ENCODE data around the gene SLC25A40. TPM values are rescaled to one million over a fixed set of nuclear protein-coding genes. Genes with fewer than 3 reads are reported as not detected.
"Not testable (repeated sequence)": the region's sequence is repeated elsewhere in the genome, so short reads cannot be mapped to it uniquely, and the experiment has no call there.

Gene SLC25A40
- polyA plus RNA-seq, 1 of the 3 experiments (the other 2 are of a cell fraction), result 5.5 TPM

GRCh38 chr7:87912121-87912520, 36.0 kb upstream of the SLC25A40 start:
- Histone ChIP-seq H3K79me2 (ENCODE audit: insufficient read depth) (no peaks in the 10 kb centered on the region), H4K20me1 (ENCODE audit: insufficient read depth) (no peaks in the 10 kb centered on the region), H3K9ac (no peak overlapping the region), H3K27ac (ENCODE audit: low read depth in 2 of 2, low read length in 1 of 2) (no peak overlapping the region), H3K4me3 (ENCODE audit: low read depth in 2 of 2, low read length in 1 of 2) (no peak overlapping the region), H3K9me3 (no peaks in the 10 kb centered on the region), H2AFZ (ENCODE audit: low read depth) (no peak overlapping the region), H3K36me3 (replicated peaks in 1 of 2; ENCODE audit: control insufficient read depth in 1 of 2, insufficient read depth in 2 of 2, low read length in 1 of 2) (peaks cover 4 to 6% of the 10 kb centered on the region in 2 experiments), H3K4me1 (ENCODE audit: control insufficient read depth in 1 of 2, insufficient read depth in 2 of 2, low read depth in 1 of 2, low read length in 1 of 2) (no peaks in the 10 kb centered on the region; a peak in 1 of 4 replicates), H3K27me3 (ENCODE audit: insufficient read depth) (no peaks in the 10 kb centered on the region), H3K4me2 (no peak overlapping the region), H3K9me2 (no peaks in the 10 kb centered on the region), H3F3A (replicated peaks; ENCODE audit: insufficient read depth) (peaks cover 6% of the 10 kb centered on the region)
- TF ChIP-seq RFX5 (IDR thresholded peaks at IDR 0.05; ENCODE audit: low read length) (no peak), TAF1 (IDR thresholded peaks at IDR 0.05; ENCODE audit: borderline replicate concordance, low read depth, low read length) (no peak), REST (IDR thresholded peaks at IDR 0.05; ENCODE audit: low read depth, low read length) (no peak), MEF2A (IDR thresholded peaks at IDR 0.05; ENCODE audit: borderline replicate concordance, low read depth) (no peak), EZH2phosphoT487 (IDR thresholded peaks at IDR 0.05; ENCODE audit: borderline replicate concordance, low read depth) (no peak), YY1 (IDR thresholded peaks at IDR 0.05; ENCODE audit: low read depth) (no peak), MAX (IDR thresholded peaks at IDR 0.05; ENCODE audit: low read depth) (no peak), NFIC (IDR thresholded peaks at IDR 0.05; ENCODE audit: borderline replicate concordance) (no peak), GATA2 (CRISPR knock-in tag; IDR thresholded peaks at IDR 0.05) (no peak), SIN3A (IDR thresholded peaks at IDR 0.05; ENCODE audit: borderline replicate concordance, low read depth, low read length) (no peak)
- TF ChIP-seq, protein P1, sequence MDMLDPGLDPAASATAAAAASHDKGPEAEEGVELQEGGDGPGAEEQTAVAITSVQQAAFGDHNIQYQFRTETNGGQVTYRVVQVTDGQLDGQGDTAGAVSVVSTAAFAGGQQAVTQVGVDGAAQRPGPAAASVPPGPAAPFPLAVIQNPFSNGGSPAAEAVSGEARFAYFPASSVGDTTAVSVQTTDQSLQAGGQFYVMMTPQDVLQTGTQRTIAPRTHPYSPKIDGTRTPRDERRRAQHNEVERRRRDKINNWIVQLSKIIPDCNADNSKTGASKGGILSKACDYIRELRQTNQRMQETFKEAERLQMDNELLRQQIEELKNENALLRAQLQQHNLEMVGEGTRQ (IDR thresholded peaks at IDR 0.05; ENCODE audit: borderline replicate concordance, low read depth, low read length), result no peak
- TF ChIP-seq, protein P2, sequence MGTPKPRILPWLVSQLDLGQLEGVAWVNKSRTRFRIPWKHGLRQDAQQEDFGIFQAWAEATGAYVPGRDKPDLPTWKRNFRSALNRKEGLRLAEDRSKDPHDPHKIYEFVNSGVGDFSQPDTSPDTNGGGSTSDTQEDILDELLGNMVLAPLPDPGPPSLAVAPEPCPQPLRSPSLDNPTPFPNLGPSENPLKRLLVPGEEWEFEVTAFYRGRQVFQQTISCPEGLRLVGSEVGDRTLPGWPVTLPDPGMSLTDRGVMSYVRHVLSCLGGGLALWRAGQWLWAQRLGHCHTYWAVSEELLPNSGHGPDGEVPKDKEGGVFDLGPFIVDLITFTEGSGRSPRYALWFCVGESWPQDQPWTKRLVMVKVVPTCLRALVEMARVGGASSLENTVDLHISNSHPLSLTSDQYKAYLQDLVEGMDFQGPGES (IDR thresholded peaks at IDR 0.05; ENCODE audit: low read depth, low read length), result no peak
- DNase-seq, result no peak
- ChIA-PET CTCF (interaction anchor here (1.1 to 1.2 kb wide), 2 partner anchors 8 to 258 kb away, joined by 3 to 4 read pairs; no protein-coding TSS in a partner anchor), POLR2A (no interaction called here)
- WGBS (ENCODE audit: low lambda C conversion rate), result 77% methylated on average over 4 of the region's 4 CpGs

- WGBS (ENCODE audit: low lambda C conversion rate), result 97% methylated on average over 4 of the region's 4 CpGs
- H3K4me3 ChIP-seq (ENCODE audit: low read depth in 2 of 2, low read length in 1 of 2); H3K4me1 ChIP-seq (ENCODE audit: control insufficient read depth in 1 of 2, insufficient read depth in 2 of 2, low read depth in 1 of 2, low read length in 1 of 2); H3K4me2 ChIP-seq; H3K9me2 ChIP-seq; H3K79me2 ChIP-seq (ENCODE audit: insufficient read depth); H3K9me3 ChIP-seq; H3K9ac ChIP-seq; H3K27ac ChIP-seq (ENCODE audit: low read depth in 2 of 2, low read length in 1 of 2); DNase-seq; H3K27me3 ChIP-seq (ENCODE audit: insufficient read depth); POLR2A ChIA-PET; H4K20me1 ChIP-seq (ENCODE audit: insufficient read depth); CTCF ChIA-PET; H3F3A ChIP-seq (replicated peaks; ENCODE audit: insufficient read depth); H2AFZ ChIP-seq (ENCODE audit: low read depth): not testable (repeated sequence)
- peaks cover 15 to 25% of the 10 kb centered on the region in 2 experiments for H3K36me3 ChIP-seq (replicated peaks in 1 of 2; ENCODE audit: control insufficient read depth in 1 of 2, insufficient read depth in 2 of 2, low read length in 1 of 2)
Observed at GRCh38 chr7:87908814-87909213, 32.7 kb upstream of the SLC25A40 start.

Measured in SK-N-SH (cell line).